GM18511 (cell line): ENCODE results near the gene MRM2.

ENCODE experiments used
- ATAC-seq: cut with Tn5 transposase; IDR thresholded peaks from one replicate; pipeline ENCODE4 v1.9.1; 2021; ENCODE audit warnings: mild to moderate bottlenecking, moderate library complexity; ENCODE audit not compliant: unreplicated experiment

The MRM2 gene

GRCh38 chr7:2192831-2193534, 49.0 kb downstream of the MRM2 start:
- no peak for ATAC-seq

- no peak for ATAC-seq
These were observed 51.0 kb downstream of the MRM2 start for GRCh38 chr7:2191016-2191415.

GRCh38 chr7:2190531-2190930, 51.5 kb downstream of the MRM2 start:
- ATAC-seq: no peak

- ATAC-seq: no peak
These were observed 55.8 kb downstream of the MRM2 start for GRCh38 chr7:2186166-2186565.

- no peak for ATAC-seq
These were observed 56.3 kb downstream of the MRM2 start for GRCh38 chr7:2185715-2186114.
